Caco-2 (cell line): ENCODE measurements around the gene RUNX2. TPM values are rescaled to one million over a fixed set of nuclear protein-coding genes. Genes with fewer than 3 reads are reported as not detected.

Experiments used
- BruUV-seq: library from RNA; stranded (reverse); fragments of 400-500 nt; replicated peaks from 2 replicates; lab custom pipeline; 2021; lab: Mats Ljungman, UMichigan
- CTCF ChIA-PET: fragments of 300-600 bp; sonication (Branson Sonifier 250); formaldehyde crosslinking; loops from one replicate; lab custom pipeline; 2022; ENCODE audit warnings: antibody characterized with exemption; lab: Charles Lee
- POLR2A ChIA-PET: fragments of 300-600 bp; sonication (Branson Sonifier 250); formaldehyde crosslinking; loops from one replicate; lab custom pipeline; 2022; ENCODE audit warnings: antibody characterized with exemption; lab: Charles Lee
- DNase-seq, 2 experiments: peaks; one replicate each; pipeline versions ENCODE4 v3.0.0 to v3.0.0-alpha.2; 2020 to 2022
- H3K27me3 ChIP-seq: replicated peaks from 2 replicates; pipeline ENCODE4 v1.6.0; 2011; ENCODE audit warnings: low read length; ENCODE audit not compliant: control insufficient read depth, insufficient read depth
- H3K36me3 ChIP-seq: 2 replicates; pipeline ENCODE4 v1.5.1; 2011; ENCODE audit warnings: low read length; ENCODE audit not compliant: control insufficient read depth, insufficient read depth
- H3K4me1 ChIP-seq: fragments of 250-450 bp; sonication (Bioruptor Pico); 2 replicates; pipeline ENCODE4 v1.5.1; 2020; ENCODE audit warnings: mild to moderate bottlenecking
- H3K4me3 ChIP-seq: 2 replicates; pipeline ENCODE4 v1.5.1; 2011; ENCODE audit warnings: low read depth, mild to moderate bottlenecking, control low read depth, low read length
- H3K9me3 ChIP-seq: fragments of 250-450 bp; sonication (Bioruptor Pico); 2 replicates; pipeline ENCODE4 v1.5.1; 2020; ENCODE audit warnings: mild to moderate bottlenecking, moderate library complexity
- H3K27ac Mint-ChIP-seq: one replicate; pipeline ENCODE4 v1.8.0; 2022; ENCODE audit warnings: mixed read lengths; ENCODE audit not compliant: unreplicated experiment
- H3K27me3 Mint-ChIP-seq: one replicate; pipeline ENCODE4 v1.8.0; 2022; ENCODE audit warnings: mixed read lengths; ENCODE audit not compliant: insufficient read depth, unreplicated experiment
- H3K36me3 Mint-ChIP-seq: one replicate; pipeline ENCODE4 v1.8.0; 2022; ENCODE audit warnings: mild to moderate bottlenecking, mixed read lengths; ENCODE audit not compliant: insufficient read depth, unreplicated experiment
- H3K4me1 Mint-ChIP-seq: one replicate; pipeline ENCODE4 v1.8.0; 2022; ENCODE audit warnings: low read depth, mixed read lengths; ENCODE audit not compliant: unreplicated experiment
- H3K4me3 Mint-ChIP-seq: one replicate; pipeline ENCODE4 v1.8.0; 2022; ENCODE audit warnings: mild to moderate bottlenecking, moderate library complexity, mixed read lengths; ENCODE audit not compliant: unreplicated experiment
- H3K9me3 Mint-ChIP-seq: one replicate; pipeline ENCODE4 v1.8.0; 2022; ENCODE audit warnings: mixed read lengths; ENCODE audit not compliant: unreplicated experiment
- intact Hi-C: fragments of 100-400 bp; cut with micrococcal nuclease; formaldehyde crosslinking; loops from one replicate; pipeline ENCODE4 v1.10.0; 2022; ENCODE audit not compliant: unreplicated experiment
- total RNA-seq: library from RNA; stranded (reverse); gene quantifications from 2 replicates; pipeline ENCODE4 v1.2.3, GENCODE V29; 2022
- TF ChIP-seq, protein P1 (sequence below), 2 experiments: fragments of 200-600 bp in 1 of 2; IDR thresholded peaks; 1 replicate in 1 of 2; 2 replicates in 1 of 2; pipeline versions ENCODE4 v1.5.1 to v1.8.0; 2011 to 2022; ENCODE audit warnings: antibody characterized with exemption in 1 of 2, control low read depth in 1 of 2, inconsistent platforms in 1 of 2, low read depth in 1 of 2, low read length in 1 of 2, mild to moderate bottlenecking in 1 of 2, moderate library complexity in 1 of 2; ENCODE audit not compliant: insufficient read depth in 1 of 2, severe bottlenecking in 1 of 2, unreplicated experiment in 1 of 2

The RUNX2 gene
- total RNA-seq, 1 experiment from 2014 or later: not detected

GRCh38 chr6:45699663-45700062 lies 371.5 kb downstream of the RUNX2 start:
- peak in 1 of 2 experiments; percentile 6 for DNase-seq
- H3K27me3 Mint-ChIP-seq: no peaks in the 10 kb centered on the region
- no peaks in the 10 kb centered on the region for H3K9me3 Mint-ChIP-seq
- no peak overlapping the region for H3K4me3 Mint-ChIP-seq
- H3K4me1 ChIP-seq: 0 out of 2 replicates have a peak, but pooled peaks cover 11% of the 10 kb centered on the region
- no peaks in the 10 kb centered on the region for H3K36me3 ChIP-seq
- H3K4me3 ChIP-seq: no peak overlapping the region
- H3K4me1 Mint-ChIP-seq: peaks cover 6% of the 10 kb centered on the region
- H3K9me3 ChIP-seq: no peaks in the 10 kb centered on the region
- no peak overlapping the region for H3K27ac Mint-ChIP-seq
- intact Hi-C loops: no loop called here
- TF ChIP-seq, protein P1, sequence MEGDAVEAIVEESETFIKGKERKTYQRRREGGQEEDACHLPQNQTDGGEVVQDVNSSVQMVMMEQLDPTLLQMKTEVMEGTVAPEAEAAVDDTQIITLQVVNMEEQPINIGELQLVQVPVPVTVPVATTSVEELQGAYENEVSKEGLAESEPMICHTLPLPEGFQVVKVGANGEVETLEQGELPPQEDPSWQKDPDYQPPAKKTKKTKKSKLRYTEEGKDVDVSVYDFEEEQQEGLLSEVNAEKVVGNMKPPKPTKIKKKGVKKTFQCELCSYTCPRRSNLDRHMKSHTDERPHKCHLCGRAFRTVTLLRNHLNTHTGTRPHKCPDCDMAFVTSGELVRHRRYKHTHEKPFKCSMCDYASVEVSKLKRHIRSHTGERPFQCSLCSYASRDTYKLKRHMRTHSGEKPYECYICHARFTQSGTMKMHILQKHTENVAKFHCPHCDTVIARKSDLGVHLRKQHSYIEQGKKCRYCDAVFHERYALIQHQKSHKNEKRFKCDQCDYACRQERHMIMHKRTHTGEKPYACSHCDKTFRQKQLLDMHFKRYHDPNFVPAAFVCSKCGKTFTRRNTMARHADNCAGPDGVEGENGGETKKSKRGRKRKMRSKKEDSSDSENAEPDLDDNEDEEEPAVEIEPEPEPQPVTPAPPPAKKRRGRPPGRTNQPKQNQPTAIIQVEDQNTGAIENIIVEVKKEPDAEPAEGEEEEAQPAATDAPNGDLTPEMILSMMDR (IDR thresholded peaks at IDR 0.05; ENCODE audit: insufficient read depth in 1 of 2, low read depth in 1 of 2, low read length in 1 of 2, severe bottlenecking in 1 of 2, unreplicated experiment in 1 of 2): no peak
- no TSS peak for BruUV-seq
- CTCF ChIA-PET: no interaction called here
- H3K36me3 Mint-ChIP-seq: no peaks in the 10 kb centered on the region
- no peaks in the 10 kb centered on the region for H3K27me3 ChIP-seq
- POLR2A ChIA-PET: no interaction called here

GRCh38 chr6:45702849-45703739 lies 375.0 kb downstream of the RUNX2 start:
- Mint-ChIP-seq H3K36me3 (no peaks in the 10 kb centered on the region), H3K9me3 (no peaks in the 10 kb centered on the region), H3K27me3 (no peaks in the 10 kb centered on the region), H3K4me3 (no peak overlapping the region), H3K27ac (no peak overlapping the region), H3K4me1 (peaks cover 6% of the 10 kb centered on the region)
- Histone ChIP-seq H3K9me3 (no peaks in the 10 kb centered on the region), H3K4me3 (no peak overlapping the region), H3K36me3 (no peaks in the 10 kb centered on the region), H3K4me1 (0 out of 2 replicates have a peak, but pooled peaks cover 14% of the 10 kb centered on the region), H3K27me3 (no peaks in the 10 kb centered on the region)
- ChIA-PET POLR2A (interaction anchor here (0.6 kb wide), 1 partner anchor 1660 kb away, joined by 3 read pairs; no protein-coding TSS in a partner anchor), CTCF (no interaction called here)
- BruUV-seq: no TSS peak
- intact Hi-C loops: no loop called here
- TF ChIP-seq, protein P1 (IDR thresholded peaks at IDR 0.05; ENCODE audit: insufficient read depth in 1 of 2, low read depth in 1 of 2, low read length in 1 of 2, severe bottlenecking in 1 of 2, unreplicated experiment in 1 of 2): no peak
- no peak for DNase-seq

DNA sequence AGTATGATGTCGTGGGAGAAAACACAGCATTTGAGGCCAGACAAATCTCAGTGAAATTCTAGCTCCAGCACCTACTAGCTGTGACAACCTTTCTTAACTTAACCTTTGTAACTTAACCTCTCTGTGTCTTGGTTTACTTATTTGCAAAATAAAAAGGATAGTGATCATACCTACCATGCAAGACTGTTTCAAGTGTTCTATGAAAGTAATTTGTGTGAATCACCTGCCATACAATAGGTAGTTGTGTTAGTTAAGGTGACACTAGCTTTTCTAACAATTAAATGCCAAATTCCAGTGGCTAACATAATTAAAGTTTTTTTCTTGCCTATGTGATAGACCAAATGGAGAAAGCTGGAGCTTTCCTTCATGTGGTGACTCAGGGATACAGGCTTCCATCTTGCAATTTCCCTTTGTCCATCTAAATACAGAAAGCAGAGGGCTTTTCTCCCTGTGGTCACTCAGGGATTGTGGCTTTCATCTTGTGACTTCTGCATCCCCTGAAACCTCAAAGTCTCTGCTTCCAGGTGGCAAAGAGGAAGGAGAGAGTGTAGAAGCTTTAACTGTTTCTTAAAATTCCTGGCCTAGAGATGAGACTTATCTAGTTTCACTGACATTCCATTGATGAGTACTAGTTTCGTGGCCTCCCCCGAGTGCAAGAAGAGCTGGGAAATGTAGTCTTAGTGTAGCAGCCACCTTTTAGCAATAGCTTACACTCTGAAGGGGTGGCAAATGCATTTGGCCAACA lies 376.1 kb downstream of the RUNX2 start:
- H3K9me3 ChIP-seq: no peaks in the 10 kb centered on the region
- Mint-ChIP-seq H3K36me3 (no peaks in the 10 kb centered on the region), H3K27me3 (no peaks in the 10 kb centered on the region), H3K4me1 (peaks cover 6% of the 10 kb centered on the region), H3K27ac (no peak overlapping the region), H3K9me3 (no peaks in the 10 kb centered on the region), H3K4me3 (no peak overlapping the region)
- TF ChIP-seq, protein P1 (IDR thresholded peaks at IDR 0.05; ENCODE audit: insufficient read depth in 1 of 2, low read depth in 1 of 2, low read length in 1 of 2, severe bottlenecking in 1 of 2, unreplicated experiment in 1 of 2): no peak
- intact Hi-C loops: no loop called here
- no TSS peak for BruUV-seq
- CTCF ChIA-PET: no interaction called here
- DNase-seq: no peak
- POLR2A ChIA-PET: interaction anchor here (0.6 kb wide), 1 partner anchor 1661 kb away, joined by 3 read pairs; no protein-coding TSS in a partner anchor
- no peaks in the 10 kb centered on the region for H3K36me3 ChIP-seq
- no peaks in the 10 kb centered on the region for H3K27me3 ChIP-seq
- H3K4me3 ChIP-seq: no peak overlapping the region
- H3K4me1 ChIP-seq: 0 out of 2 replicates have a peak, but pooled peaks cover 14% of the 10 kb centered on the region
